Left hindlimb (tissue), 1 donor: ENCODE measurements around the gene YPEL1.
"Not testable (repeated sequence)": the region's sequence is repeated elsewhere in the genome, so short reads cannot be mapped to it uniquely, and the experiment has no call there.

ENCODE experiments used
- DNase-seq: peaks from one replicate; pipeline ENCODE4 v3.0.0-alpha.2; 2018

The YPEL1 gene

GRCh38 chr22:21681566-21682370 is 53.8 kb downstream of the YPEL1 start:
- no peak for DNase-seq

GRCh38 chr22:21680830-21681565 is 54.6 kb downstream of the YPEL1 start:
- DNase-seq, result no peak

- DNase-seq, result no peak
Measured at GRCh38 chr22:21679383-21679782, 56.2 kb downstream of the YPEL1 start.

GRCh38 chr22:21678842-21679241 is 56.8 kb downstream of the YPEL1 start:
- not testable (repeated sequence) for DNase-seq

- no peak for DNase-seq
Measured at GRCh38 chr22:21677606-21678443, 57.8 kb downstream of the YPEL1 start.

- no peak for DNase-seq
Measured at GRCh38 chr22:21674638-21675245, 60.9 kb downstream of the YPEL1 start.

- no peak for DNase-seq
Measured at GRCh38 chr22:21673534-21674321, 61.9 kb downstream of the YPEL1 start.

GRCh38 chr22:21672107-21672629 is 63.4 kb downstream of the YPEL1 start:
- no peak for DNase-seq

GRCh38 chr22:21669026-21669425 is 66.6 kb downstream of the YPEL1 start:
- no peak for DNase-seq

GRCh38 chr22:21666786-21667185 is 68.8 kb downstream of the YPEL1 start:
- no peak for DNase-seq

- DNase-seq, result no peak
Measured at GRCh38 chr22:21665047-21665851, 70.3 kb downstream of the YPEL1 start.

- no peak for DNase-seq
Measured at GRCh38 chr22:21663738-21664137, 71.9 kb downstream of the YPEL1 start.

GRCh38 chr22:21661991-21662390 is 73.6 kb downstream of the YPEL1 start:
- no peak for DNase-seq

GRCh38 chr22:21660904-21661303 is 74.7 kb downstream of the YPEL1 start:
- no peak for DNase-seq

GRCh38 chr22:21659864-21660525 is 75.6 kb downstream of the YPEL1 start:
- no peak for DNase-seq

- peak; percentile 63 for DNase-seq
Measured at GRCh38 chr22:21657360-21658032, 78.1 kb downstream of the YPEL1 start.

- no peak for DNase-seq
Measured at GRCh38 chr22:21657020-21657359, 78.6 kb downstream of the YPEL1 start.

GRCh38 chr22:21652547-21653545 is 82.7 kb downstream of the YPEL1 start:
- no peak for DNase-seq
